Forelimb muscle (tissue), 1 donor: ENCODE measurements around the gene LMF1. TPM values are rescaled to one million over a fixed set of nuclear protein-coding genes. Genes with fewer than 3 reads are reported as not detected.

Experiments used
- DNase-seq: peaks from one replicate; pipeline ENCODE4 v3.0.0-alpha.2; 2013; ENCODE audit warnings: low read depth
- polyA plus RNA-seq: library from polyadenylated mRNA; unstranded; fragments of 120-200 nt; gene quantifications from one replicate; pipeline ENCODE4 v1.2.1, GENCODE V29; 2013; ENCODE audit not compliant: insufficient read length

Gene LMF1
- 9.4 TPM for polyA plus RNA-seq

GRCh38 chr16:970766-971581 lies at the start of gene LMF1:
LMF1 (minus strand) TSS chr16:970984; CDS start chr16:970980, 4 bp downstream.
- DNase-seq: no peak

DNA sequence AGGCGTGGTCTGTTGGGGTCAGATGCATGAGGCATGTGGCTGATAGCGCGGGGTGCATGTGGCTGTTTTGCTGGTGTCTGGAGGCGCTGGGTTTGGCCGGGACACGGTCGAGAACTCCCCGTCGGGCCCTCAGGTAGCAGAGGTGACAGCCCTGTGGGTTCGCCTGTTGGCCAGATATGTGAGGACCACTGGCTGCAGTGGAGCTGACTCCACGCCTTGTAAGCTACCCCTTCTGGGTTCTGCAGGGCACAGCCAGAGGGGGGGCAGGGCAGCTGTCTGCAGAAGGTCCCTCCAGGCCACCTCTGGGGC lies 49.3 kb upstream of the LMF1 start:
- DNase-seq: no peak

- DNase-seq: no peak
Measured at GRCh38 chr16:1019231-1020090, 48.7 kb upstream of the LMF1 start.

- no peak for DNase-seq
Measured at GRCh38 chr16:1018447-1019198, 47.8 kb upstream of the LMF1 start.

DNA sequence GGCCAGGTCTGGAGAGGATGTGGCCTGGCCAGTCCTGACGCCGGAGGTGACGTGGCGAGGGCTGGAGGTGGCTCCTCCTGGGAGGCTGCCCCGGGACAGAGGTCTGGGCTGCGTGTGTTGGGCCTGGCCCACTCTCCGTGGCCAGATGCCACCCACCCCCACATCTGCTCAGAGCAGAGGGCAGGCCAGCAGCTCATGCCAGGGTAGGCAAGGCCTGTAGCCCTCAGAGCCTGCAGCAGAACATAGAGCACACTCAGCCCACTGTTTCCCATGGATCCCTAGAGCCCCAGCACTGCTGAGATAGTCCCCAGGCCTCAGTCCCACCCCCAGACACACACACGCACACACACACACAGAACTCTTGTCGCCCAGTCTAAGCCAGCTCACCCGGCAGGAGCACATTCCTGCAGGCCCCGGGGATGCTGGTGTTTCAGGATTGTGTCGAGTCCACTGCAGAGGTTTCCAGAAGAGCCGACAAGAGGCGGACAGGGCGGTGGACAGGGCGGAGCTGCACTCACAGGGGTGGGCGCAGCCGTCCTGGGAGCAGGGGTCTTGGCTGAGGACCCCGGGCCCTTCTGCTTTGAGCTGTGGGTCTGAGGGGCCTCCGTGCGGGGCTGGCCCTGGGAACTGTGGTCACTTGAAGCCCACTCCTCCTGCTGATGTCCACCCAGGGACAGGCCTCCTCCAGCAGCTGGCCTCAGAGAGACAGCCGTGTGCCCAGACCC lies 44.1 kb upstream of the LMF1 start:
- no peak for DNase-seq

DNA sequence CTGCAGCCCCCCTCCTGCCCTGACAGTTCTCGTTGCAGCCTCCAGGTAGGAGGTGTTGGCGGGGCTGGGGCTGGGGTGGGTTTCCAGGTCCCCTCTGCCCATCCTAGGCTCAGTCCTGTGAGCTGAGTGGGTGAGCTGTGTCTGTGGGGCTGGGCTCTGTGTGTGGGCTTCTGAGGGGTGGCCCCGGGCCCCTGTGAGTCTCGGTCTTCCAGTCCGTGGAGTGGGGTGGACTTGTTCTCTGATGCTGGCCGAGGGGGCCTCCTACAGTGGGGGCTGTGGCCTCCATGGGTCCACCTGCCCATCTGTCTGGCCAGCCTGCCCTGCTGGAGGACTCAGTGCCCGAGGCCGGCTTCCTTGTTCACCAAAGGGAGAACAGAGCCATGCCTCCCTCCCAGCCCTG lies 43.4 kb upstream of the LMF1 start:
- no peak for DNase-seq

DNA sequence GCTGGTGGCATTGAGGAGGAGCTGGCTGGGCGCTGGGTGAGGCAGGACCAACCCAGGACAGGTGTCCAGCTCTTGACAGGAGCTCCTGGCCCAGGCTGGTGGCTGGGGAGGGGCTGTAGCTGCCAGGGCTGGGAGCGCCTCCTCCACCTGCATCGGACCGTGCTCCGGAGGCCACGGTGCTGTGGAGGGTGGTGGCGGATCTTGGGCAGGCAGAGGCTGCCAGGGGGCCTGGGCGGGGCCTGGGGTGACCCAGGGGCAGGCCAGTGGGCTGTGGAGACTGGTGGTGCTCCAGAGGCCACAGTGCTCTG lies 42.8 kb upstream of the LMF1 start:
- DNase-seq: no peak

- DNase-seq: no peak
Measured at GRCh38 chr16:1012722-1013592, 42.2 kb upstream of the LMF1 start.

GRCh38 chr16:1012135-1012534 lies 41.4 kb upstream of the LMF1 start:
- no peak for DNase-seq

- DNase-seq: no peak
Measured at GRCh38 chr16:1011316-1012082, 40.7 kb upstream of the LMF1 start.

- no peak for DNase-seq
Measured at GRCh38 chr16:1010815-1011214, 40.0 kb upstream of the LMF1 start.

GRCh38 chr16:1010251-1010650 lies 39.5 kb upstream of the LMF1 start:
- DNase-seq: no peak

GRCh38 chr16:1009358-1010150 lies 38.8 kb upstream of the LMF1 start:
- DNase-seq: no peak

GRCh38 chr16:1008085-1008484 lies 37.3 kb upstream of the LMF1 start:
- no peak for DNase-seq

- DNase-seq: no peak
Measured at GRCh38 chr16:1007284-1007850, 36.6 kb upstream of the LMF1 start.

DNA sequence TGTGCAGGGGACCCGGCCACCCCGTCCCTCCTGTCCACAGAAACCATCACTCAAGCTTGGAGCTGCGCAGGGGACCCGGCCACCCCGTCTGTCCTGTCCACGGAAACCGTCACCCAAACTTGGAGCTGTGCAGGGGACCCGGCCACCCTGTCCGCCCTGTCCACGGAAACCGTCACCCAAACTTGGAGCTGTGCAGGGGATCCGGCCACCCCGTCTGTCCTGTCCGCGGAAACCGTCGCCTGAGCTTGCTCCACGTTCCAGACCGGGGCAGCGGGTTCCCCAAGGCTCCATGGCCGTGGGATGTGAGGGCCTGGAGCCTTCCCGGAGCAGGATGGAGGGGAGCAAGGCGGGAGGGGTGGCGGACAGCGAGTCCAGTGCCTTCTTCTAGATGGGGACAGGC lies 36.0 kb upstream of the LMF1 start:
- DNase-seq: no peak

DNA sequence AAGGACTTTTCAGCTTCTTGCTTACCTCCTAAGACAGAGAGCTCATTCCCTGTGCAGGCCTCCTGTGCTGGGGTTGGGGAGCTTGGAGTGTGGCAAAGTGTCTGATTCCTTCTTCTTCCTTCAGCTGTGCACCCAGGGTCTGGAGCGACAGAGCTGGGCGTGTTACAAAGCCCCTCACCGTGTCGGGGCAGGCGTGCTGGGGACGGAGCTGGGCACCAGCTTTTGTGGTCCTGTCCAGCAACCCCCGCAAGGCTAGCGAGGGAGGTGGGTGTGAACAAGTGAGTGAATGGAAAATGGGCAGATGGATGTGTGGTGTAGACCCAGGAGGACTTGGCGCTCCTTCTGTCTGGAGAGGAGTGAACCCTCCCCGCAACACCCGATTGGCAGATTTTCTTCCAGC lies 34.5 kb upstream of the LMF1 start:
- DNase-seq: no peak

GRCh38 chr16:1003391-1004347 lies 32.9 kb upstream of the LMF1 start:
- DNase-seq: no peak
